SIG-M5 treated with dmso at 0.1 percent for 504 hours (cell line): ENCODE measurements around the gene TBC1D25.
A peak's percentile ranks its signal among the peaks of the same experiment; 100 is the strongest.
"Not testable (repeated sequence)": the region's sequence is repeated elsewhere in the genome, so short reads cannot be mapped to it uniquely, and the experiment has no call there.

Experiments
- DNase-seq: peaks from one replicate; lab custom pipeline; 2025; ENCODE audit not compliant: unreplicated experiment; lab: John Stamatoyannopoulos, UW

The TBC1D25 gene

DNA sequence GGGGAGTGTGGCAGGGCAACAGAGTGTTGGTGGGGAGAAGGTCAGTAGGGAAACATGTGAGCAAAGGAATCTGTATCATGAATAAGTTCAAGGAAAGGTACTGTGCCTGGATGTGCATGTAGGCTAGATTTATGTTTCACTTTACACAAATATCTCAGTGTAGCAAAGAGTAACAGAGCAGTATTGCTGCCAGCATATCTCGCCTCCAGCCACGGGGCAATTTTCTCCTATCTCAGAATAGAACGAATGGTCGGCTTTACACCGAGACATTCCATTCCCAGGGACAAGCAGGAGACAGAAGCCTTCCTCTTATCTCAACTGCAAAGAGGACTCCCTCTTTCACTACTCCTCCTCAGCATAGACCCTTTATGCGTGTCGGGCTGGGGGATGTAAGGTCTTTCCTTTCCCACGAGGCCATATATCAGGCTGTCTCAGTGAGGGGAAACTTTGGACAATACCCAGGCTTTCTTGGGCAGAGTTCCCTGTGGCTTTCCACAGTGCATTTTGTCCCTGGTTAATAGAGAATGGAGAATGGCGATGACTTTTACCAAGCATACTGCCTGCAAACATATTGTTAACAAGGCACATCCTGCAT, 16.3 kb downstream of the TBC1D25 start:
- DNase-seq, result not testable (repeated sequence)

DNA sequence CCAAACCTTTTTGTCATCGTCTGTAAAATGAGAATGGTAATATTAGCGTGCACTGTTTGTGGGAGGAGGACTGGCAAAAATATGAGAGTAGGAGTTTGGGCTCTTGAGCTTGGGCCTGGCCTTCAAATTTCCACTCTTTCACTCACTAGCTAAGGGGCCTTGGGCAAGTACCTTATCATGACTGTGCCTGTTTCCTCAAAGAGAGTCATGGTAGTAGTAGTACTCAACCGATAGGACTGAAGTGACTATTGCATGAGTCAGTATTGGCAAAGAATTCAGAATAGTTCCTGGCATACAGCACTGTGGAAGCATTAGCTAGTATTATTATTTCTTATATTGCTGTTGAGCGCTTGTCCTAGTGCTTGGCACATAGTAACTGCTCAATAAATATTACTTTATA, 18.8 kb downstream of the TBC1D25 start:
- no peak for DNase-seq

GRCh38 chrX:48559636-48560035, 20.1 kb downstream of the TBC1D25 start:
- no peak for DNase-seq

GRCh38 chrX:48560056-48560455, 20.5 kb downstream of the TBC1D25 start:
- DNase-seq, result no peak

GRCh38 chrX:48560681-48561080, 21.2 kb downstream of the TBC1D25 start:
- no peak for DNase-seq

- no peak for DNase-seq
Observed at GRCh38 chrX:48569958-48570357, 30.4 kb downstream of the TBC1D25 start.

- no peak for DNase-seq
Observed at GRCh38 chrX:48573690-48574269, 34.3 kb downstream of the TBC1D25 start.

DNA sequence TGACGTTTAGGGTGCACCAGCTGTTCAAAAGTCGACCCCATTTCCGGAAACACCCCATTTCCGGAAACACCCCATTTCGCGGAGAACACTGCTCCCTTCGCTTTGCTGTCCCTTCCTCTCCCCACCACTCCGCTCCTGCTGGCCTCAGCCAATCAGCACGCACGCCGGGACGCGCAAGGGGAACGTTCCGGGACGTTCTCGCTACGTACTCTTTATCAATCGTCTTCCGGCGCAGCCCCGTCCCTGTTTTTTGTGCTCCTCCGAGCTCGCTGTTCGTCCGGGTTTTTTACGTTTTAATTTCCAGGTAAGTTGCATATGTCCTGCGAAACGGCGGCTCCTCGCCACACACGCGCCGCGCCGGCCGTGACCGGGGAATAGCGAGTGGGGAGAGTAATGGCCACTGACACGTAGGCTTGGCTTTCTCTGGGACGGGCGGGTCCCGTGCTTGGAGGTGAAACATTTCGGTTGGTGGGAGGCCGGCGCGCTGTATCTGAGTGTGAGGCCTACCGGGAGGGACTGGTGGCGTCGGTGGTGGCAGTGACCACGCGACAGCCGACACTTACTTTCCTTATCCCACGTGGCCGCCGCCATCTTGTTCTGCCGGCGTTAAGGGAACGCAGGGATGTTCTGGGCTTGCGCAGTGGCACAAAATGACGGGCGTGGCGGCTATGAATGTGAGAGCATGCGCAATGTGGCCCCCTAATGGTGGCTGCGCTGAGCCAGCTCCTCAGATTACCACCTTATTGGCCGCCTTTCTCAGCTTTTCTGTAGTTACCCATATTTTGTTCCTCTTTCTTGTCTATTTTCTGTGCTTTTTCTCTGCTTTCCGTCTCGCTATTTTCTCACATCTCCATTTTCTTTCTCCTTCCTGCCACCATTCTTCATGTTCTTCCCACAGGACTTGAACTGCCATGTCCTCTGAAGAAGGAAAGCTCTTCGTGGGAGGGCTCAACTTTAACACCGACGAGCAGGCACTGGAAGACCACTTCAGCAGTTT, 35.1 kb downstream of the TBC1D25 start, which contains the start of gene RBM3:
RBM3 (plus strand) TSS at position 215 of the 997 bp plus-strand sequence; CDS start at position 912, 697 bp downstream.
- peak; percentile 94 for DNase-seq

GRCh38 chrX:48575642-48576041, 36.1 kb downstream of the TBC1D25 start:
- DNase-seq, result no peak

GRCh38 chrX:48576108-48576507, 36.6 kb downstream of the TBC1D25 start:
- no peak for DNase-seq

GRCh38 chrX:48578661-48579128, 39.2 kb downstream of the TBC1D25 start:
- no peak for DNase-seq

- no peak for DNase-seq
Observed at GRCh38 chrX:48579259-48579658, 39.7 kb downstream of the TBC1D25 start.

DNA sequence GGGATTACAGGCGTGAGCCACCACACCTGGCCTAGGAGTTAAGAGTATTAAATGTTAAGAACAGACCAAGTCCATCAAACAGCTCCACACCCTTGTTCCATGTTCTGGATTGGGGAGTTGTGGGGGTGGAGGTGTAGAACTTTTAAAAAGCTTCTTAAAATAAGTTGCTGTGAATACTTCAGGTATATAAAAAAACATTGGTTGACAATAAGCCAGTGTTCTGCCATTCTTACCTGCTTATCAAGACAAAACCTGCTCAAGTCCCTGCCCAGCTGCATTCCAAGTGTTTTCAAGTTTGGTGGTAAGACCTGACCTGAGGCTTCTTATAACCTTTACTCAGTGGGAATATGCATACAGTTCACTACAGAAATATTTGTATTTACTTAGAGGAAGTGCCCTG, 41.1 kb downstream of the TBC1D25 start:
- DNase-seq, result no peak

GRCh38 chrX:48584698-48585097, 45.2 kb downstream of the TBC1D25 start:
- DNase-seq, result no peak

DNA sequence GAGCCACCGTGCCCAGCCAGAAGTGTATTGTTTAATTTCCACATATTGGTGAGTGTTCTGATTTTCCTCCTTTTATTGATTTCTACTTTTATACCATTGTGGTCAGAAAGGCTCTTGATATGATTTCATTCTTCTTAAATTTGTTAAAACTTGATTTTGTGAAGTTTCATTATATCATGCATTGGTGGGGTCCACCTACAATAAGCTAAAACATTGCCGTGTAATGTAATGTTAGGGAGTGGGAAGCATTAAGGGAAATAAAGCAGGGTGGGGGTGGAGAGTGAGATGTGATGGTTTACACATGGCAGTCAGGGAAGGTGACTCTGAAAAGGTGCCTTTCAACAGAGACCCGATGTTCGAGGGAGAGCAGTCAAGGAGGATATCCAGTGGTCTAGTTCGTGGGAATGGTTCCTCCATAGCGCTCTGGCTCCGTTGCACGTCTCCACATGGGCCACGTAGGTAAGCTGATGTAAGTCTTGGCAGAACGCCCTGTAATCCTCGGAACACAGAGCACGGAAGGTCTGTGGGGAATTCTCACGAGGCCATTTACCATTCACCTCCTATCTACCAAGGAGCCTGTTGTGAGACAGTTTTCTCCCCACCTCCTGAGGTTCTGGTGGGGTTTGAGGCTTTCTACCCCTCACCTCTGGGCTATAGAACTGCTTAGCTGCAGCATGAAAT, 50.1 kb downstream of the TBC1D25 start:
- no peak for DNase-seq

DNA sequence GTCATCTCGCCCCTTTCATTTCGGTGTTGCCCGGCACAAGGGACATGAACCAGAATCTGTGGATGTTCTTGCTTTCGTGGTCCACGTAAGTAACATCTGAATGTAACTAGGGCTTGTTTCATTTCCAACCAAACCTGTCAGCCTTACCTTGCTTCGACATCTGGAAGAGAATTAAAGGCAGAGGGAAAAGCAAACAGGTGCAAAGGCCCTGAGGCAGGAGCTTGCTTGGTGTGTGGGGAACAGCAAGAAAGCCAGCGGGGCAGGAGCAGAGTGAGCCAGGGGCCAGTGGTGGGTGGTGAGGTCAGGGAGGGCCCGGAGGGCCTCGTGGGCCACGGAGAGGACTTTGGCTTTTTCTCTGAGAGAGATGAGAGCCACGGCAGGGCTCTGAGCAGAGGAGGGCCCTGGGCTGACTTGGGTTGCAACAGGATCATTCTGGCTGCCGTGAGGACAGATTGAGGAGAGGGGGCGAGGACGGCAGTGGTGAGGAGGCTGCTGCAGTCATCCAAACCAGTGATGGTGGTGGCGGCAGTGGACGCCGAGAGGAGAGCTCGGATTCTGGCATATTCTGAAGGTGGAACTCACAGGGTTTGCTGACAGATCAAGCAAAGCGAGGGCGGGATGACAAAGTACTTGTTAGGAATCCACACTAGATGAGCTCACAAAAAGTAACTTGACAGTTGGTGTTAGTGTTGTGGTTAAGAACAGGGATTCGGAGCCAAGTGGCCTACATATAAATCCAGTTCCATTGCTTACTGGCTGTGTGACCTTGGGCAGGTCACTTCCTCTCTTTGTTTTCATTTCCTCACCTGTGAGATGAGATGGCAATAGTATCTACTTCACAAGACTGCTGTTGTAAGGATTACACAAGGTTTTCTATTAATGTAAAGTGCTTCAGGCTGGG, 50.9 kb downstream of the TBC1D25 start:
- DNase-seq, result no peak

GRCh38 chrX:48591255-48591791, 51.8 kb downstream of the TBC1D25 start:
- no peak for DNase-seq

DNA sequence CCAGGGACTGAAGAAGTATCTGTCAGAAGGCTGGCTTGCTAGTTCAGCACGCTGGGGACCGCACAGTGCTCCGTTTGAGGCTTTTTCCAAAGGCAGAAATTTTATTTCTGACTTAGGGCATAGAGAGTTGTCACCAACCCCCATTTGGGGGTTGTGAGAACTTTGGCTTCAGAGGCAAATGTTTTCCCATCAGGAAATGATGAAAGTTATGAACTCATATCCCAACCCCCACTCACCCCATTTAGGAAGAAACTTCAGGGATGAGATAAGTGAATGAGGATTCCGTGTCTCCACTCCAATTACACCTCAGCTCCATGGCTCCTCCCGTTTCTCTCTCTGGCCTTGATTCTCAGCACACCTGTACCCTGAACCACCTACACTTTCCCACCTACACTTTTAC, 53.5 kb downstream of the TBC1D25 start:
- no peak for DNase-seq

- DNase-seq, result no peak
Observed at GRCh38 chrX:48595929-48596328, 56.4 kb downstream of the TBC1D25 start.
